NCI-H2196 treated with DMSO at 0.1 percent for 48 hours (cell line): ENCODE data around the gene DNPH1.
A peak's percentile ranks its signal among the peaks of the same experiment; 100 is the strongest.

Experiments
- DNase-seq: peaks from one replicate; lab custom pipeline; 2025; ENCODE audit not compliant: unreplicated experiment; lab: John Stamatoyannopoulos, UW

DNPH1 gene

GRCh38 chr6:43263314-43264178 lies 34.3 kb upstream of the DNPH1 start:
- DNase-seq: peak; percentile 41

GRCh38 chr6:43262780-43263313 lies 33.6 kb upstream of the DNPH1 start:
- DNase-seq: no peak

GRCh38 chr6:43262000-43262779 lies 32.9 kb upstream of the DNPH1 start:
- DNase-seq: no peak

- no peak for DNase-seq
These were observed 31.9 kb upstream of the DNPH1 start for GRCh38 chr6:43261198-43261597.

GRCh38 chr6:43260791-43261190 lies 31.5 kb upstream of the DNPH1 start:
- DNase-seq: no peak

GRCh38 chr6:43258807-43259686 lies 29.8 kb upstream of the DNPH1 start:
- no peak for DNase-seq

GRCh38 chr6:43258180-43258579 lies 28.9 kb upstream of the DNPH1 start:
- no peak for DNase-seq

- DNase-seq: no peak
These were observed 28.3 kb upstream of the DNPH1 start for GRCh38 chr6:43257367-43258145.

- no peak for DNase-seq
These were observed 27.5 kb upstream of the DNPH1 start for GRCh38 chr6:43256670-43257366.

- no peak for DNase-seq
These were observed 26.2 kb upstream of the DNPH1 start for GRCh38 chr6:43255408-43256054.

GRCh38 chr6:43254846-43255245 lies 25.6 kb upstream of the DNPH1 start:
- DNase-seq: no peak

GRCh38 chr6:43254138-43254817 lies 25.0 kb upstream of the DNPH1 start:
- no peak for DNase-seq

- no peak for DNase-seq
These were observed 24.1 kb upstream of the DNPH1 start for GRCh38 chr6:43253401-43253800.

- DNase-seq: no peak
These were observed 21.7 kb upstream of the DNPH1 start for GRCh38 chr6:43250992-43251373.

- DNase-seq: no peak
These were observed 19.5 kb upstream of the DNPH1 start for GRCh38 chr6:43248791-43249190.

GRCh38 chr6:43248101-43248500 lies 18.8 kb upstream of the DNPH1 start:
- no peak for DNase-seq

GRCh38 chr6:43247114-43247999 lies 18.1 kb upstream of the DNPH1 start:
- DNase-seq: peak; percentile 97
